HPDE6-E6E7 (cell line): ENCODE results near the gene KRTAP4-9.
A peak's percentile ranks its signal among the peaks of the same experiment; 100 is the strongest.
"Not testable (repeated sequence)": the region's sequence is repeated elsewhere in the genome, so short reads cannot be mapped to it uniquely, and the experiment has no call there.

Source experiments
- DNase-seq: peaks from one replicate; pipeline ENCODE4 v3.0.0; 2011; ENCODE audit warnings: missing footprints; ENCODE audit errors: extremely low spot score

Gene KRTAP4-9

DNA sequence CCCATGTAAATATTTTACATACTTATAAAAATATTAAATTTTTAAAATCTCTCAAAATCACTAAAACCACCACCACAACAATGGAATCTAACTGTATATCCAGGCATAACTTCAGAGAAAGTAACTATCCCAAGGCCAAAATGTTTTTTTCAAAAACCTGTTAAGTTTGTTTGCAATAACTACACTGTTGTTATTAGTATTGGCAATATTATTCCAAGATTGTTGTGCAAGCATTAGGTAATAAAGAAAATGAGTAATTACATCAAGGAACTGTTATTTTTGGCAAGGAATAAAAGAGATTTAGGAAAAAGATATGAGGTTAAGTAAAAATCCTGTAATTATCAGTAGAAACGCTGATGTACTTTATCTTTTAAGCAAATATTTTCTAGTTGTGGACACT is 22.2 kb downstream of the KRTAP4-9 start:
- DNase-seq = no peak

GRCh38 chr17:41131979-41132378 is 26.8 kb downstream of the KRTAP4-9 start:
- peak; percentile 79 for DNase-seq

DNA sequence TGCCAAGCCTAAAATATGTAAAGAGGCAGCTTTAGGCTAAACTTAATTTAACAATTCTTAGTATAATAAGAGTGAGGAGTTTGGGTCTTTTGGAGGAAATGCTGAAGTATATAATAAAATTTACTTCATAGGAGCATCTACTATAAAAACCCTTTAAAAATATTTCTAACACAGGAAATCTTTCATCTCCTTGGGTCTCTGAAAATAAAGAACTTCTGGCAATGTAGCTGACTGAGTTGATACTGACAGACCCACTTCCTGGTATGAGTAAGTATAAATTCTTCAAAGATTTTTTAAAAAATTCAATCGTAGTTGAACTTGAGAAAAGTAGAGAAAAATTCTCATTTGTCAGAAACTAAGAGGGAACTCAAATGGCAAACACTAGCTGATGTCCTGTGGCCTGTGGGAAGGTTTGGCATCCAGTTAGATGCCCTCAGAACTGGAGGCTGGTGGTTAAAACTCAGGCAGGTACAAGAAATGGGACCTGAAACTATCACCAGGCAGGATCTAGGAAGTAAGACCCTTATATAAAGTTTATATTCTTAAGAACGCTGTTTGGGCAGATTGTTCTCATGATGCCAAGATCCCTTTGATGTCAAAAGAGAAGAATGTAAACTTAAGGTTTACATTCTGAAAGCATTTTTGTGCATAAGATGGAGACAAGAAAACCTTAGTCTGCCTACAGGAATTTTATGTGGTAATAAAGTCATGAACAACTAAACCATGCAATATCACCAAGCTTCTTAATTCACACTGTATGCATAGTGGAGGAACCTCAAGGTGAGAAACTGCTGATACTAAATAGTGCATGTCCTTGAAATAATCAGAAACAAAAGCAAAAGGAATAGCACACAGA is 28.9 kb downstream of the KRTAP4-9 start:
- DNase-seq = no peak

DNA sequence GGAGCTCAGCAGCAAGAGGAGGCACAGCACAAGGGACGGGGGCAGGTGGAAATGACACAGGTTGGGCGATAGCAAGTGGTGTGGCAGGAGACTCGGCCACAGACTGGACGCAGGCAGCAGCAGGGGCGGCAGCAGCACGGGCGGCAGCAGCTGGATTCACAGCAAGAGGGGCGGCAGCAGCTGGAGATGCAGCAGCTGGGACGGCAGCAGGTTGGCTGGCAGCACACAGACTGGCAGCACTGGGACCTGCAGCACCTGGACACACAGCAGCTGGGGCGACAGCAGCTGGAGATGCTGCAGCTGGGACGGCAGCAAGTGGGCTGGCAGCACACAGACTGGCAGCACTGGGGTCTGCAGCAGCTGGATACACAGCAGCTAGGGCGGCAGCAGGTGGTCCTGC is 34.7 kb downstream of the KRTAP4-9 start:
- DNase-seq = not testable (repeated sequence)

DNA sequence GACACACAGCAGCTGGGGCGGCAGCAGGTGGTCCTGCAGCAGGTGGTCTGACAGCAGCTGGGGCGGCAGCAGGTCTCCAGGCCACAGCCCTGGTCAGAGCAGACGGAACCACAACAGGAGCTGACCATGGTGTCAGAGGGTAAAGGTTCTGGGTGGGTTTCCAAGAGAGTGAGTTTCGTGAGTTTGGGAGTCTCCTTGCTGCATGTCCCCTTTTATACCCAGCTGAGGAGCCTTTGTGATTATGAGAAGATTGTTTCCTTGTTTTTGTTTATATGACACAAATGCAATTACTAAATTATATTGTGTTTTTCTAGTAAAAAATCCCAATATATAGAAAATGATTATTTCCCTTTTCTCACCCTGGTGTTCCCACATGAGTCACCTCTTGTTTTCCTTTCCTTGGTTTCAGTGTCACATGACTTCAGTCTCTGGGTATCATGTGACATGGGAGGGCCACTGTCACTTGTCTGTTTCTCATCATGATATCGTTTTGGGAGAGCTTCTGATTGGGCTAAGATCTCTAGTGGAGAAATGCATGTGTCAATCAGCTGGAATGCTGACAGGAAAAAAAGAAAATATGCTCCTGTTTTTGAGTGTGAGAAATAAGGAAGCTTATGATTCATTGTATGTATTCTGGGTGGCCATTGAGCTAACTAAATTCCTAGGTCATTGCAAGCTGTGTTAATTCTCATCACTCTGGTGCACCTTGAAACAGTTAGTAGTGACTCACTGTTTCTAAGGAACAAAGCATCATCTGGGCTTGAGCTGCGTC is 35.4 kb downstream of the KRTAP4-9 start, which contains the start of gene KRTAP4-6:
Gene KRTAP4-6, minus strand, starts transcription at position 185 of the 772 bp plus-strand sequence. Its CDS starts 57 bp downstream, at position 128.
- peak; percentile 91 for DNase-seq

DNA sequence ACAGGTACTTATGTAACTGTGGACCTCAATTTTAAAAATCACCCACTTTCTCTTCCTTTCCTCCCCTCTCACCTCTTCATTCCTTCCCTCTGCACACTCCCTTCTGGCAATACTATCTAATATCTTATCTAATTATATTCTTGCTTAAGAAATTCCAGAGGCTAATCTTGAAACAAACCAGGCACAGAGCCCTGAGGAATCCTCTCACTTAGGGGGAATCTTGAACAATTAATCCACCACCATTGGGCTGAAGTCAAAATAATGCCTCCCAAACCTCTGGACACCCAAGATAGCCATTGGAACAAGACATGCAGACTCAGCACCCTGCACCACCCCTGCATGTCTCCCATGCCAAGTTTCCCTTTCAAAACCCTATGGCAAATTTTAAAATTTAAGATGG is 36.2 kb downstream of the KRTAP4-9 start:
- no peak for DNase-seq

DNA sequence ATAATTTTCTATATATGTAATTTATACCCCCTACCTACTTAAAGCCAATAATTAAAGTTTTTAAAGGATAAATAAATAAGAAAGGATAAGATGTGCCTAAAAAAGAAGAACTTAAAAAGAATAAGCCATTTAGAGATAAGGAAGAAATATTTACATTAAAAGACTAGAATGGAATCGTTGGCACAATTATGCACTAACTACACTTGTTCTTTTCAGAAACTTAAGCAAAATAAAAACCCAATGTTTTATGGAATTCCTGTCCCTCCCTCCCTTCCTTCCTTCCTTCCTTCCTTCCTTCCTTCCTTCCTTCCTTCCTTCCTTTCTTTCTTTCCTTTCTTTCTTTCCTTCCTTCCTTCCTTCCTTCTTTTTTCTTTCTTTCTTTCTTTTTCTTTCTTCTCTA is 39.7 kb downstream of the KRTAP4-9 start:
- DNase-seq = no peak

DNA sequence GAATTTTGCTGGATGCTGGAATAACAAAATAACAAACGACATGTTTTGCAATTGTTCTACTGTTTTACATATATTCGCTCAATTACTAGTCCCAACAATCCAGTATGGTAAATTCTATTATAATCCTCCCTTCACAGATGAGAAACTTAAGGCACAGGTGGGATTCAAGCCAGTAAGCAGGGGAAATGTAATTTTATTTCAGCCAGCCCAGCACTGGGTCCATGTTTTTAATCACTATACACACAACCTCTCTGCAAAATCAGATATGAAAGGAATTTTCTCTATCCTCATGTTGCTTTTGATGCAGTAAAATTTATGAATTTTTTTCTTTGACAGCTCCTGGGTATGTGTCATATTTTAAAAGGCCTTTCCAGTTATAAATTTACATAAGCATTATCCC is 40.1 kb downstream of the KRTAP4-9 start:
- no peak for DNase-seq

DNA sequence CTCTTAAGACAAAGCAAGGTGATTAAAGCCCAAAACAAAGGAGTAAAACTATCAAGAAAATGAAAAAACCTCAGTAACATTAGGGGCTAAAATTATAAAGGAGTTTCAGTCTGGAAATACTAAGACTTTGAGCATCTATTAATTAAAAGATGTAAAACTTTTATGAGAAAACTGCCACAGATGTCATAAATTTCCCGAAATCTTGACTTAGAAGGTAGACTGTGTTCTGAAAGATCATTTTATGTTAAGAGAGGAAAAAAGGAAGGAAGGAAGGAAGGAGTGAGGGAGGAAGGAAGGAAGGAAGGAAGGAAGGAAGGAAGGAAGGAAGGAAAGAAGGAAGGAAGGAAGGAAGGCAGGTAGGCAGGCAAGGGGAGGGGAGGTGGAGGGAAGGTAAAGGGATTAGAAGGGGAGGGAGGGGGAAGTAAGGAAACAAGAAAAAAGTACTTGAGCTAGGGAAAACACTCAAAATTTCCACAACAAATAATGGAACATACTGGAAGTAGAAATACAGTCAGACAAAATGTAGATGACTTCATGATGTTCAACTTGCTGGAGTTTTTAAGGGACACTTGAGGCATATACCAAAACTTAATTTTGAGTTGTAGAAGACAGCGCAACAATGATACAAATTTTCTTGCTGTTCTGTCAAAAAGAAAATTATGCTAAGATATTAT is 42.5 kb downstream of the KRTAP4-9 start:
- DNase-seq = no peak

DNA sequence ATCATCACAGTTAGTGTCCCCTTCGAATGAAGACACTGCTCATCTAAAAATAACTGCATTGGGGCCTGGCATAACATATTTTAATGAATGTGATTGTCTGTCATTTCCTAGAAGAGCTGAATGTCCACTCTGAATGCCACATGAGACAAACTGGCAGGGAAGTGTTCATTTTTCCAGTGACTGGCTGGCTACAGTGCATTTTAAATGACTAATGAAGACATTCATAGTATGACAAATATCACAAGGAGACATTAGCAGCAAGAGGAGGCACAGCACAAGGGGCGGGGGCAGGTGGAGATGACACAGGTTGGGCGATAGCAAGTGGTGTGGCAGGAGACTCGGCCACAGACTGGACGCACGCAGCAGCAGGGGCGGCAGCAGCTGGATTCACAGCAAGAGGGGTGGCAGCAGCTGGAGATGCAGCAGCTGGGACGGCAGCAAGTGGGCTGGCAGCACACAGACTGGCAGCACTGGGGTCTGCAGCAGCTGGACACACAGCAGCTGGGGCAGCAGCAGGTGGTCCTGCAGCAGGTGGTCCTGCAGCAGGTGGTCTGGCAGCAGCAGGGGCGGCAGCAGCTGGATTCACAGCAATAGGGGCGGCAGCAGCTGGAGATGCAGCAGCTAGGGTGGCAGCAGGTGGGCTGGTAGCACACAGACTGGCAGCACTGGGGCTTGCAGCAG is 43.9 kb downstream of the KRTAP4-9 start:
- not testable (repeated sequence) for DNase-seq

DNA sequence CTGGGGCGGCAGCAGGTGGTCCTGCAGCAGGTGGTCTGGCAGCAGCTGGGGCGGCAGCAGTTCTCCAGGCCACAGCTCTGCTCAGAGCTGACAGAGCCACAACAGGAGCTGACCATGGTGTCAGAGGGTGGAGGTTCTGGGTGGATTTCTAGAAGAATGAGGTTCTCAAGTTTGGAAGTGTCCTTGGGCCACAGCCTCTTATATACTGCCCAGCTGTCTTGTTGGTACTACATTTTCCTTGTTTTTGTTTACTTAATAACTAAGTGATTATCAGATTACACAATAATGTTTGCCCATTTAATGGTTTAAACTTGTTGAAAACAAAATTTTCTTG is 44.4 kb downstream of the KRTAP4-9 start, which contains the start of gene KRTAP4-5:
Gene KRTAP4-5, minus strand, starts transcription at position 174 of the 334 bp plus-strand sequence. Its CDS starts 58 bp downstream, at position 116.
- DNase-seq = no peak

GRCh38 chr17:41150026-41150425 is 44.8 kb downstream of the KRTAP4-9 start:
- no peak for DNase-seq

- no peak for DNase-seq
Observed at GRCh38 chr17:41151525-41151924, 46.3 kb downstream of the KRTAP4-9 start.

DNA sequence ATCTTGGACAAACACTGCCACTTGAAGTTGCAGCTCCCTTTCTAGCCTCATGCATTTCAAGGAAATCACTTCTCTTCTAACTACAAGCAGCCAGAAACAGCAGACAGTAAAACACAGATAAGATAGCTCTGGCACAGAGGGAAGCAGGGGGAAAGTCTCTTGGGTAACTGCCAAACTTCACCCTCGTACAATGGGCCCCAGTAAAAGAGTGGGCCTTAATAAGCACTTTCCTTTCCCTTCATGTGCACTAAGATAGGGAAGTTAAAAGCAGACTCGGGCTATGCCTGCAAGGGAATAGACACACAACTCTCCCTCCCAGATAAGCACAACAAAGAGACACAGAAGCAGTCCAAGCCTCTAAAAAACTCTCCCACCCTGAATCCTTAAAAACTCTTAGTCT is 48.7 kb downstream of the KRTAP4-9 start:
- no peak for DNase-seq
